Measurements from ENCODE around the gene SMARCC2. TPM values are rescaled to one million over a fixed set of nuclear protein-coding genes. Genes with fewer than 3 reads are reported as not detected.
"Not testable (repeated sequence)": the region's sequence is repeated elsewhere in the genome, so short reads cannot be mapped to it uniquely, and the experiment has no call there.

SMARCC2 gene
- total RNA-seq, 1 donor from 2014 or later: 61.2 TPM

DNA sequence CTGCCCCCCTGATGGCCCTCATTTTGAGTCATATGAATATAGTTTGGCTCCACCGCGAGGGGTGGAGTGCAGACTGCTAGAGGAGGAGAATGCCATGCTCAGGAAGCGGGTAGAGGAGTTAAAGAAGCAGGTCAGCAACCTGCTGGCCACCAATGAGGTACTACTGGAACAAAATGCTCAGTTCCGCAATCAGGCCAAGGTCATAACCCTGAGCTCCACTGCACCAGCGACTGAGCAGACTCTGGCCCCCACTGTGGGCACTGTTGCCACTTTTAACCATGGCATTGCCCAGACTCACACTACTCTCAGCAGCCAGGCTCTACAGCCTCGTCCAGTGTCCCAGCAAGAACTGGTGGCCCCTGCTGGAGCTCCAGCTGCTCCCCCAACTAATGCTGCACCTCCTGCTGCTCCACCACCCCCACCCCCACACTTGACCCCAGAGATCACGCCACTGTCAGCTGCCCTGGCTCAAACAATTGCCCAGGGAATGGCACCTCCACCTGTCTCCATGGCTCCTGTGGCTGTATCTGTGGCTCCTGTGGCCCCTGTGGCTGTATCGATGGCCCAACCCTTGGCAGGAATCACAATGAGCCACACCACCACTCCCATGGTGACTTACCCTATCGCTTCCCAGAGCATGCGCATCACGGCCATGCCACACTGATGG is 67.9 kb downstream of the SMARCC2 start:
- DNase-seq (ENCODE audit: low read depth): no peak

DNA sequence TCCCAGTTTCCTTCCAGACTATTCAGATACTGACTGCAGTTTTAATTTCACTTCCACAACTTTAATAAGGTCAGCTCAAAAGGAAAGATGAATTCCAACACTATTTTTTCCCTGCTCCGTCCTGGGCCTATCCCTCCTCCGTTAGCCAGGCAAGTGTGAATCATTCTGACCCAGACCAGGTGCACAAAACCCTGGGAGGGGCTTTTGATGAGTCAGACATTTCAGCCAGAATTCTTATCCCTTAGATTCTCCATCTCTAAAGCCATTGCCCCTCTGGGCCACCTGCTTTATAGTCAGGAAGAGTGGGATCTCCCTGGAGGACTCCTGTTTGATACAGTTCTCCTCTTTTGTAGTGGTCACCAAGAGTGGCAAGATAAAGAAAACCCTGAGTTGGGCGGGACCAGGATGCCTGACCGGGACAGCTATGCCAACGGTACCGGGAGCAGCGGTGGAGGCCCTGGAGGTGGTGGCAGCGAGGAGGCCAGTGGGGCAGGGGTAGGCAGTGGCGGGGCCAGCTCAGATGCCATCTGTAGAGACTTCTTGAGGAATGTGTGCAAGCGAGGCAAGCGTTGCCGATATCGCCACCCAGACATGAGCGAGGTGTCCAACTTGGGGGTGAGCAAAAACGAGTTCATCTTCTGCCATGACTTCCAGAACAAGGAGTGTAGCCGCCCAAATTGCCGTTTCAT is 69.0 kb downstream of the SMARCC2 start:
- DNase-seq (ENCODE audit: low read depth): peak; percentile 51

GRCh38 chr12:56119361-56119796 is 69.9 kb downstream of the SMARCC2 start:
- DNase-seq (ENCODE audit: low read depth): peak; percentile 92

DNA sequence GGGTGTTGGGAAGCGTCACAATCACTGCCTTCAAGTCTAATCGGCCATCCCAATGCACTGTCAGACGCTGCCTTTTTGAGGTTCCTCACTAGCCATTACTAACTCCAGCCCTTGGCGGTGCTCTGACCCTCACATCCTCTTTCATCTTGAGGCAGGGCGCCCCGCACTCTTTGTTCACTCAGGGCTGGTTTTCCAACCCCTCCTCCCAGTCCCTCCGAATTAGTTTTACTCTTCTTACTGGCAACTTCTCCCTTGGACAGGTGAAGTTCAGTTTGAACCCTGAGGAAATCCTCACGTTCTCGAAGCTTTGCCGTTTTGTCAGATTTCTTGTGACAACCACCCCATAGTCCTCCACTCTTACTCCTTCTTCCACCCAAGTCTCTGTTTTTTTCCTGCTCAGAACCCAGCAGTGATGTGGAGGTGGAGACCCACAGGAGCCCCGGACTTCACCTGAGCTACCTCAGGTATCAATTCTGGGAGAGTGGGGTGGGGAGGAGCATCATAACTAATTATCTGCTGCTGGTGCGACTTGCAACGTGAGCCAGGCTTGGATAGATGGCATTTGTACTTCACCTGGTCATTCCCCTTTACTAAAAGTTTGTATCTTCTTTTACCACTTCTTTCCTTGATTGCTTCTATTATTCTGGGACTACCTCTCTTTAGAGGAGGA is 70.5 kb downstream of the SMARCC2 start:
- DNase-seq (ENCODE audit: low read depth): no peak

DNA sequence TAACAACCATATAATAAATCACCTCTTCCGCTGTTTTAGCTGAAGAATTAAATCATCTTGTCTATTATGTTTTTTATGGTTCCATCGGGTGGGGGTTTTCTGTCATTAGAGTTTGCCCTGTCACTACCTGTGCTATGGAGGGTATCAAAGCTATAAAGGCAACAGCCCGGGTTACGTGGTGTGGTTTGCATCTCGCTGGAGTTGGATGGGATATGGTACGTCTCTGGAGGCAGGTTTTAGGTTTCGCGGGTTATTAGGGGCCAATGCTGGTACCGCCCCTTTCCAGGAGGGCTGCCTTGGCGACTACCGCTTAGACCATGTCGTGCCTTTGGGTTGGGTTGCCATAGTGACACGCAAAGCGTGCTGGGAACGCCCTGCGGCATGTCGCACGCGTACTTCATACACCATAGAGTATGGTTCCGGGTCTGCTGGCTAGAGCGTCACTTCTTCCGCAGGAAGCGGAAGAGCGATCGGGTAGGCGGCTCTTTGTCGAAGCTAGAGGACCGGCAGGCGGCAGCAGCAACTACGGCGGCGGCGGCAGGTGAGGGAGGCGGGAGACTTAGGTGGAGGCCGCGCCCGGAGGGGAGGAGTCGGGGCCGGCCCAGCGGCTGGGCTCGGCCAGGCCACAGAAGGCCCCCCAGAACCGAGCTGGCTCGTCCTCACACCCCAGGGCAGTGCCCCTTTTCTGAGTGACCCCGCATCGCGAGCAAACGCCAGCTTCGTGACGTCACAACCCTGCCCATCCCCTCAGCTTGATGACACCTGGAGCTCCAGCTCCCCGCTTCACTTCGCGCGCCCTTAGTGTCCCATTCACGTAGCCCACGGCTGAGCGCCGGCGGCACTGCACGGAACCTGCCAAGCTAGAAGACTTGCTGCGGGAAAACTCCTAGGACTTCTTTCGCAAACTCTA is 71.2 kb downstream of the SMARCC2 start, which contains the start of gene ZC3H10:
TSS of gene ZC3H10 (plus strand) at position 489 of the 910 bp plus-strand sequence. CDS start 2,297 bp downstream, outside the sequence.
- DNase-seq (ENCODE audit: low read depth): peak; percentile 98

- DNase-seq (ENCODE audit: low read depth): not testable (repeated sequence)
Measured at GRCh38 chr12:56117082-56117706, 72.1 kb downstream of the SMARCC2 start.

DNA sequence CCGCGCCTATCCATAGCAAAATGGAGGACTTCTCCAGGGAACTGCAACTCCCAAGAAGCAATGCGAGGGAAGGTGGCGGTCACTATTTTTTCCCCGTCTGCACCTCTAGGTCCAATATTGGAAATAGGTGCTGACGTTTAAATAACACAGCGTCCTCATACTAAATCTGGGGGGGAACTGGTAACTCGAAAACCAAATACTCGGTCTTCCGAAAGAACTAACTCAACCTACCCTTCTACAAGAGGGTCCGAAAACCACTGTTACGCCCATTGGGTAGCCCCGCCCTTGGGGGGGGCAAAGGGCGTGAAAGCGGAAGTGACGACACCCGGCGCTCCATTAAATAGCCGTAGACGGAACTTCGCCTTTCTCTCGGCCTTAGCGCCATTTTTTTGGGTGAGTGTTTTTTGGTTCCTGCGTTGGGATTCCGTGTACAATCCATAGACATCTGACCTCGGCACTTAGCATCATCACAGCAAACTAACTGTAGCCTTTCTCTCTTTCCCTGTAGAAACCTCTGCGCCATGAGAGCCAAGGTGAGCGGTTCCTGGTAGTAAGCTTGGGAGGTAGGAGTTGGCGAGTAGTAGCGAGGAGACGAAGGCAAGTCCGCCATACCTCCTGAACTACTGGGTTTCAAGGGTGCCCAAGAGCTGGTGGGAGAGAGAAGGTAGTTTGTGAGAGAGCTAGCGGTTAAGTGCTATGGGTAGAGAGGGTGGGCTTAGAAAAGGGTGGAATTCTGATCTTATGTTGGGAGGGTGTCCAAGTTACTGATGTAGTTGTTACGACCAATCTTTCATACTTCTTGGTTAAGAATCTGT is 72.8 kb downstream of the SMARCC2 start, which contains the start of gene RPL41:
TSS of gene RPL41 (plus strand) at position 367 of the 815 bp plus-strand sequence.
- DNase-seq (ENCODE audit: low read depth): peak; percentile 84

GRCh38 chr12:56115329-56115728 is 74.0 kb downstream of the SMARCC2 start:
- no peak for DNase-seq (ENCODE audit: low read depth)

- no peak for DNase-seq (ENCODE audit: low read depth)
Measured at GRCh38 chr12:56114084-56114483, 75.2 kb downstream of the SMARCC2 start.

Other genes with a start within 250 kb of the SMARCC2 start
- gene PMEL, start 223.4 kb downstream of the SMARCC2 start, total RNA-seq: 1.6 and 1.9 TPM in 2 replicates
- 12.9 and 29.0 TPM in 2 replicates for gene CDK2, start 222.7 kb downstream of the SMARCC2 start, total RNA-seq
- gene RAB5B, start 215.4 kb downstream of the SMARCC2 start, total RNA-seq: 92.9 and 119 TPM in 2 replicates
- 9.6 and 17.2 TPM in 2 replicates for gene SUOX, start 192.2 kb downstream of the SMARCC2 start, total RNA-seq
- gene IKZF4, start 168.4 kb downstream of the SMARCC2 start, total RNA-seq: 1.9 and 3.7 TPM in 2 replicates
- gene RPS26, start 147.6 kb downstream of the SMARCC2 start, total RNA-seq: 119 and 710 TPM in 2 replicates
- 5.1 and 19.4 TPM in 2 replicates for gene ERBB3, start 109.3 kb downstream of the SMARCC2 start, total RNA-seq
- 148 and 159 TPM in 2 replicates for gene PA2G4, start 84.9 kb downstream of the SMARCC2 start, total RNA-seq
- 1,963 and 2,452 TPM in 2 replicates for gene RPL41, start 72.8 kb downstream of the SMARCC2 start, total RNA-seq
- 3.6 and 3.7 TPM in 2 replicates for gene ZC3H10, start 71.2 kb downstream of the SMARCC2 start, total RNA-seq
- 347 and 558 TPM in 2 replicates for gene ESYT1, start 61.2 kb downstream of the SMARCC2 start, total RNA-seq
- 57.8 and 70.2 TPM in 2 replicates for gene MYL6B, start 36.9 kb downstream of the SMARCC2 start, total RNA-seq
- gene MYL6, start 31.1 kb downstream of the SMARCC2 start, total RNA-seq: 2,255 and 3,927 TPM in 2 replicates
- 84.4 and 140 TPM in 2 replicates for gene RNF41, start 32.4 kb upstream of the SMARCC2 start, total RNA-seq
- 17.8 and 20.8 TPM in 2 replicates for gene NABP2, start 34.9 kb upstream of the SMARCC2 start, total RNA-seq
- gene SLC39A5, start 40.6 kb upstream of the SMARCC2 start, total RNA-seq: 0.20 TPM in 1 of 2 replicates, not detected in the other
- 27.8 and 76.4 TPM in 2 replicates for gene ANKRD52, start 68.9 kb upstream of the SMARCC2 start, total RNA-seq
- gene COQ10A, start 77.5 kb upstream of the SMARCC2 start, total RNA-seq: 7.5 and 11.2 TPM in 2 replicates
- gene CS, start 110.8 kb upstream of the SMARCC2 start, total RNA-seq: 141 and 259 TPM in 2 replicates
- 91.2 and 137 TPM in 2 replicates for gene CNPY2, start 126.5 kb upstream of the SMARCC2 start, total RNA-seq
- gene PAN2, start 144.5 kb upstream of the SMARCC2 start, total RNA-seq: 5.6 and 22.7 TPM in 2 replicates
- gene IL23A, start 149.4 kb upstream of the SMARCC2 start, total RNA-seq: 1.7 and 25.2 TPM in 2 replicates
- 141 and 200 TPM in 2 replicates for gene STAT2, start 170.6 kb upstream of the SMARCC2 start, total RNA-seq
- not detected in 2 replicates for gene APOF, start 173.4 kb upstream of the SMARCC2 start, total RNA-seq